ENCODE measurements around the gene PRDX4. TPM values are rescaled to one million over a fixed set of nuclear protein-coding genes. Genes with fewer than 3 reads are reported as not detected.

PRDX4 gene
- total RNA-seq, 2 donors from 2014 or later = 84.6 to 91.8 TPM

- Histone ChIP-seq H3K4me1 (no peaks in the 10 kb centered on the region), H3K27me3 (no peaks in the 10 kb centered on the region), H3K9me3 (no peaks in the 10 kb centered on the region), H3K36me3 (peaks cover 51% of the 10 kb centered on the region), H3K4me3 (no peak overlapping the region), H3K27ac (no peak overlapping the region)
- no peak for DNase-seq (ENCODE audit: low spot score)
- no peak for TF ChIP-seq CTCF (IDR thresholded peaks at IDR 0.05)
These were observed 52.9 kb downstream of the PRDX4 start for GRCh38 chrX:23720117-23720677.

- Histone ChIP-seq H3K4me3 (no peak overlapping the region), H3K9me3 (no peaks in the 10 kb centered on the region), H3K27me3 (no peaks in the 10 kb centered on the region), H3K27ac (no peak overlapping the region), H3K4me1 (no peaks in the 10 kb centered on the region), H3K36me3 (peaks cover 52% of the 10 kb centered on the region)
- no peak for DNase-seq (ENCODE audit: low spot score)
- no peak for TF ChIP-seq CTCF (IDR thresholded peaks at IDR 0.05)
These were observed 58.9 kb downstream of the PRDX4 start for GRCh38 chrX:23726191-23726590.

GRCh38 chrX:23727206-23727605 lies 59.9 kb downstream of the PRDX4 start:
- Histone ChIP-seq H3K4me1 (no peaks in the 10 kb centered on the region), H3K27ac (no peak overlapping the region), H3K27me3 (no peaks in the 10 kb centered on the region), H3K4me3 (no peak overlapping the region), H3K36me3 (peaks cover 42% of the 10 kb centered on the region), H3K9me3 (no peaks in the 10 kb centered on the region)
- DNase-seq (ENCODE audit: low spot score) = no peak
- TF ChIP-seq CTCF (IDR thresholded peaks at IDR 0.05) = no peak

GRCh38 chrX:23729214-23729613 lies 61.9 kb downstream of the PRDX4 start:
- no peak overlapping the region for H3K4me3 ChIP-seq
- no peaks in the 10 kb centered on the region for H3K4me1 ChIP-seq
- H3K36me3 ChIP-seq = peaks cover 25% of the 10 kb centered on the region
- TF ChIP-seq CTCF (IDR thresholded peaks at IDR 0.05) = no peak
- H3K27me3 ChIP-seq = no peaks in the 10 kb centered on the region
- H3K9me3 ChIP-seq = no peaks in the 10 kb centered on the region
- H3K27ac ChIP-seq = no peak overlapping the region
- no peak for DNase-seq (ENCODE audit: low spot score)

GRCh38 chrX:23731951-23732350 lies 64.7 kb downstream of the PRDX4 start:
- H3K27me3 ChIP-seq = no peaks in the 10 kb centered on the region
- H3K4me3 ChIP-seq = no peak overlapping the region
- H3K4me1 ChIP-seq = no peaks in the 10 kb centered on the region
- no peak for TF ChIP-seq CTCF (IDR thresholded peaks at IDR 0.05)
- H3K36me3 ChIP-seq = peaks cover 19% of the 10 kb centered on the region
- H3K9me3 ChIP-seq = no peaks in the 10 kb centered on the region
- no peak for DNase-seq (ENCODE audit: low spot score)
- no peak overlapping the region for H3K27ac ChIP-seq

GRCh38 chrX:23732704-23733103 lies 65.4 kb downstream of the PRDX4 start:
- no peak for TF ChIP-seq CTCF (IDR thresholded peaks at IDR 0.05)
- no peak for DNase-seq (ENCODE audit: low spot score)
- no peaks in the 10 kb centered on the region for H3K9me3 ChIP-seq
- H3K4me1 ChIP-seq = no peaks in the 10 kb centered on the region
- no peak overlapping the region for H3K27ac ChIP-seq
- peaks cover 14% of the 10 kb centered on the region for H3K36me3 ChIP-seq
- H3K27me3 ChIP-seq = no peaks in the 10 kb centered on the region
- no peak overlapping the region for H3K4me3 ChIP-seq
